Ishikawa (cell line): ENCODE results near the gene FCER1G.

Experiments
- CEBPB ChIP-seq: IDR thresholded peaks from 2 replicates; pipeline ENCODE4 v1.6.1; 2012
- CREB1 ChIP-seq: IDR thresholded peaks from 2 replicates; pipeline ENCODE4 v1.6.1; 2012; ENCODE audit warnings: low read depth
- EGR1 ChIP-seq: IDR thresholded peaks from 2 replicates; pipeline ENCODE4 v1.6.1; 2012
- EP300 ChIP-seq: IDR thresholded peaks from 2 replicates; pipeline ENCODE4 v1.6.1; 2012; ENCODE audit warnings: borderline replicate concordance
- FOXM1 ChIP-seq: IDR thresholded peaks from 2 replicates; pipeline ENCODE4 v1.6.1; 2012; ENCODE audit warnings: low read depth, borderline replicate concordance
- MAX ChIP-seq: IDR thresholded peaks from 2 replicates; pipeline ENCODE4 v1.6.1; 2012
- NFIC ChIP-seq: IDR thresholded peaks from 2 replicates; pipeline ENCODE4 v1.6.1; 2012
- RAD21 ChIP-seq: IDR thresholded peaks from 2 replicates; pipeline ENCODE4 v1.6.1; 2012; ENCODE audit warnings: low read depth
- REST ChIP-seq: IDR thresholded peaks from 2 replicates; pipeline ENCODE4 v1.6.1; 2012; ENCODE audit warnings: low read depth, mild to moderate bottlenecking
- TAF1 ChIP-seq: IDR thresholded peaks from 2 replicates; pipeline ENCODE4 v1.6.1; 2012; ENCODE audit warnings: low read depth, mild to moderate bottlenecking
- TCF12 ChIP-seq: IDR thresholded peaks from 2 replicates; pipeline ENCODE4 v1.6.1; 2012; ENCODE audit warnings: low read depth
- TEAD4 ChIP-seq: IDR thresholded peaks from 2 replicates; pipeline ENCODE4 v1.6.1; 2012
- USF1 ChIP-seq: IDR thresholded peaks from 2 replicates; pipeline ENCODE4 v1.6.1; 2012
- YY1 ChIP-seq: IDR thresholded peaks from 2 replicates; pipeline ENCODE4 v1.6.1; 2012; ENCODE audit warnings: low read depth
- ZBTB7A ChIP-seq: IDR thresholded peaks from 2 replicates; pipeline ENCODE4 v1.6.1; 2012; ENCODE audit warnings: low read depth

FCER1G gene

GRCh38 chr1:161200421-161200991, 14.6 kb upstream of the FCER1G start:
- no peak for TF ChIP-seq TCF12
- no peak for TF ChIP-seq EGR1
- TF ChIP-seq NFIC: no peak
- no peak for TF ChIP-seq ZBTB7A
- TF ChIP-seq REST: no peak
- TF ChIP-seq CEBPB: no peak
- no peak for TF ChIP-seq TEAD4
- no peak for TF ChIP-seq YY1
- no peak for TF ChIP-seq TAF1
- no peak for TF ChIP-seq CREB1

GRCh38 chr1:161200992-161201835, 13.9 kb upstream of the FCER1G start:
- TF ChIP-seq NFIC (no peak), CREB1 (no peak), RAD21 (no peak), TAF1 (no peak), MAX (no peak), ZBTB7A (no peak), TCF12 (no peak), TEAD4 (no peak), YY1 (no peak), USF1 (no peak)

- TF ChIP-seq TCF12 (peak; percentile 72), REST (no peak), FOXM1 (no peak), TEAD4 (no peak), RAD21 (no peak), EGR1 (peak; percentile 85; the same call in 1 of the 2 replicates), NFIC (no peak), USF1 (peak; percentile 78), YY1 (peak; percentile 100), TAF1 (peak; percentile 100), MAX (peak; percentile 77), CEBPB (no peak), EP300 (peak; percentile 19; the same call in 1 of the 2 replicates), ZBTB7A (peak; percentile 74; the same call in 1 of the 2 replicates), CREB1 (peak; percentile 84)
Observed at GRCh38 chr1:161201836-161202712, 13.0 kb upstream of the FCER1G start, which contains the start of gene NDUFS2. TSS of gene NDUFS2 (plus strand) at chr1:161202367. CDS start at chr1:161202386, 19 bp downstream.

GRCh38 chr1:161206411-161207140, 8.5 kb upstream of the FCER1G start:
- TF ChIP-seq MAX: no peak
